ENCODE measurements around the gene SLC7A5. TPM values are rescaled to one million over a fixed set of nuclear protein-coding genes. Genes with fewer than 3 reads are reported as not detected.

The SLC7A5 gene
- total RNA-seq, 6 experiments from 2014 or later, result 112 to 133 (median 124) TPM

DNA sequence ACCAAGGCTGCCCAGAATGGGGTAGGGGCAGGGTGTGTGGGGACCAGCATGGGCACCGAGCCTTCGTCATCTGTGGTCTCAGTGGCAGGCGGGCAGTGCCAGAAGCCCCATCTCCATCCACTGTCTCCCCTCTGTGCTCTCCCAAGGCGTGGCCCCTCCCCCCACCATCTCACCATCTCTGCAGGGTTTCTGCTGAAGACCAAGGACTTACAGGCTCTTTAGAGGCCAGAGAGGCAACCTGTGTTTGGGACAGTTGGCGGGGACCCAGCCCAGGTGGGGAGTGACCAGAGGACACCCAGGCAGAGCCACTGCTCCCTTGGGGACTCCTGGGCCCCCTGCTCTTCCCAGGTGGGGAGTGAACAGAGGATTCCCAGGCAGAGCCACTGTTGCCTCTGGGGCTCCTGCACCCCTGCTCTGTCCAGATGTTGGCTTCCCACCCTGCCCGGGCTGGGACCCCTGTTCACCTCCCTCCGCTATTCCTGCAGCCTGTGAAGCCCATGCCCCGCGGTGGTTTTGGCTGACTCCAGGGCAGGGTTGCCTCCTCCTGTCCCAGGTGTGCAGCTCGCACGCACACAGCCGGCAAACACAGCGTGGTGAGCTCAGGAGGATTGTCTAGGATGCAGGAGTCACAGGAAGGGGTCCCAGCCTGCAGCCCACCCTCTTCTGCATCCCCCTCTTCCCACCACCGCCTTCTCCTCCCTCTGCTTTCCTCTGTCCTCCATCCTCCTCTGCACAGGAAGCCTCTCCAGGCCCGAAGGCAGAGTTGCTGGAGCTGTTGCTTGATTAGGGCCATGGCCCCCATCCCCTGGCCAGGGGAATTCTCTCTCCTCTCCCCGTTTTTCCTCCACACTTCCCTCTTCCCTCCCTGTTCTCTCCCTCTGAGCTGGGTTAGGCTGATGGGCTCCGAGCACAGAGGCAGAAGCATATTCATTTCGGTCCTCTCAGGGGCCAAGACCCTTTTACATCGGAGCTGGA is 45.0 kb downstream of the SLC7A5 start:
- Mint-ChIP-seq H3K9me3 (no peaks in the 10 kb centered on the region), H3K36me3 (ENCODE audit: low read depth) (no peaks in the 10 kb centered on the region), H3K27ac (no peak overlapping the region), H3K4me1 (ENCODE audit: low read depth) (no peaks in the 10 kb centered on the region), H3K4me3 (no peak overlapping the region; the same call in 1 of the 2 replicates), H3K27me3 (ENCODE audit: insufficient read depth) (peaks cover 27% of the 10 kb centered on the region)
- no peak for DNase-seq
- TF ChIP-seq, protein P1, sequence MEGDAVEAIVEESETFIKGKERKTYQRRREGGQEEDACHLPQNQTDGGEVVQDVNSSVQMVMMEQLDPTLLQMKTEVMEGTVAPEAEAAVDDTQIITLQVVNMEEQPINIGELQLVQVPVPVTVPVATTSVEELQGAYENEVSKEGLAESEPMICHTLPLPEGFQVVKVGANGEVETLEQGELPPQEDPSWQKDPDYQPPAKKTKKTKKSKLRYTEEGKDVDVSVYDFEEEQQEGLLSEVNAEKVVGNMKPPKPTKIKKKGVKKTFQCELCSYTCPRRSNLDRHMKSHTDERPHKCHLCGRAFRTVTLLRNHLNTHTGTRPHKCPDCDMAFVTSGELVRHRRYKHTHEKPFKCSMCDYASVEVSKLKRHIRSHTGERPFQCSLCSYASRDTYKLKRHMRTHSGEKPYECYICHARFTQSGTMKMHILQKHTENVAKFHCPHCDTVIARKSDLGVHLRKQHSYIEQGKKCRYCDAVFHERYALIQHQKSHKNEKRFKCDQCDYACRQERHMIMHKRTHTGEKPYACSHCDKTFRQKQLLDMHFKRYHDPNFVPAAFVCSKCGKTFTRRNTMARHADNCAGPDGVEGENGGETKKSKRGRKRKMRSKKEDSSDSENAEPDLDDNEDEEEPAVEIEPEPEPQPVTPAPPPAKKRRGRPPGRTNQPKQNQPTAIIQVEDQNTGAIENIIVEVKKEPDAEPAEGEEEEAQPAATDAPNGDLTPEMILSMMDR (IDR thresholded peaks at IDR 0.05), result no peak

- Mint-ChIP-seq H3K4me1 (ENCODE audit: low read depth) (no peaks in the 10 kb centered on the region), H3K9me3 (peaks cover 6% of the 10 kb centered on the region; the same call in 1 of the 2 replicates), H3K4me3 (no peak overlapping the region), H3K27ac (no peak overlapping the region), H3K27me3 (ENCODE audit: insufficient read depth) (peaks cover 27% of the 10 kb centered on the region), H3K36me3 (ENCODE audit: low read depth) (peaks cover 6% of the 10 kb centered on the region)
- DNase-seq, result no peak
- TF ChIP-seq, protein P1 (IDR thresholded peaks at IDR 0.05), result no peak
Observed at GRCh38 chr16:87823181-87823929, 46.0 kb downstream of the SLC7A5 start.

- H3K27ac Mint-ChIP-seq, result no peak overlapping the region
- TF ChIP-seq, protein P1 (IDR thresholded peaks at IDR 0.05), result no peak
- no peaks in the 10 kb centered on the region for H3K4me1 Mint-ChIP-seq (ENCODE audit: low read depth)
- peaks cover 16% of the 10 kb centered on the region for H3K9me3 Mint-ChIP-seq
- no peak overlapping the region for H3K4me3 Mint-ChIP-seq
- H3K27me3 Mint-ChIP-seq (ENCODE audit: insufficient read depth), result peaks cover 23% of the 10 kb centered on the region
- H3K36me3 Mint-ChIP-seq (ENCODE audit: low read depth), result peaks cover 16% of the 10 kb centered on the region
- no peak for DNase-seq
Observed at GRCh38 chr16:87822108-87822970, 47.0 kb downstream of the SLC7A5 start.

DNA sequence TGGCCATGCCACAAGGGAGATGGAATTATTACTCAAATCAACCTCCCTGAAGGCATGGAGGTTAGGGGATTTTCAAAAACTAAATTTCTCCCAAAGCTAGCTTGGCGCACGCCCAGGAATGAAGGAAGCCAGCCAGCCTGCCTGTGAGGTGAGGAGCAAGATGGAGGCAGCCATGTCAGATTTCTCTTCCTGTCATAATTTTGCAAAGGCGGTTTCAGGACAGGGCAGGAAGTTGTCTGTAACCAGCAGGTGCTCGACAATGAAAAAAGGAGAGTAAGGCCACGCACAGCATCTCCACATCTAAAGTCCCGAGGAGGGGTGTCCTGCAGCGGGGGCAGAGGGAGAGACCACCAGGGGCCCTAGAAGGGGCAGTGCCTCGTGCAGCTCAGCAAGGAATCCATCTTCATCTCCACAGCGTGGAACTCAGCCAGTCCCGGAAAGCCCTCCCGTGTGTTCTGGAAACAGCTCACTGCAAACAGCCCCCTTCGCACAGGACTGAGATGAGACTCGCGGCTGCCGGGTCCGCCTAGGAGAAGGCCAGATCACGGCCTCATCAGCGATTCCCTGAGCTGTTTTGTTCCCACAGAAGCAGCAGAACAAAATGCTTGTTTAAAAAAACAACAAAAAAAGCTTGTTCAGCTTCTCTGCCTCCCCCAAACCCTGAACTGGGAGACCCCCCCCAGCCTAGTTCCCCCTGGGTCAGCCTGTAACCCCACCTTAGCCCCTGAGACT is 47.8 kb downstream of the SLC7A5 start:
- peaks cover 24% of the 10 kb centered on the region for H3K9me3 Mint-ChIP-seq
- peaks cover 24% of the 10 kb centered on the region for H3K36me3 Mint-ChIP-seq (ENCODE audit: low read depth)
- peaks cover 23% of the 10 kb centered on the region for H3K27me3 Mint-ChIP-seq (ENCODE audit: insufficient read depth)

More for the DNA sequence above, 47.8 kb downstream of the SLC7A5 start:
- H3K27ac Mint-ChIP-seq, result no peak overlapping the region
- H3K4me3 Mint-ChIP-seq, result no peak overlapping the region
- DNase-seq, result no peak
- TF ChIP-seq, protein P1 (IDR thresholded peaks at IDR 0.05), result no peak
- H3K4me1 Mint-ChIP-seq (ENCODE audit: low read depth), result no peaks in the 10 kb centered on the region
